ENCODE data around the gene HINT2.

Gene HINT2

DNA sequence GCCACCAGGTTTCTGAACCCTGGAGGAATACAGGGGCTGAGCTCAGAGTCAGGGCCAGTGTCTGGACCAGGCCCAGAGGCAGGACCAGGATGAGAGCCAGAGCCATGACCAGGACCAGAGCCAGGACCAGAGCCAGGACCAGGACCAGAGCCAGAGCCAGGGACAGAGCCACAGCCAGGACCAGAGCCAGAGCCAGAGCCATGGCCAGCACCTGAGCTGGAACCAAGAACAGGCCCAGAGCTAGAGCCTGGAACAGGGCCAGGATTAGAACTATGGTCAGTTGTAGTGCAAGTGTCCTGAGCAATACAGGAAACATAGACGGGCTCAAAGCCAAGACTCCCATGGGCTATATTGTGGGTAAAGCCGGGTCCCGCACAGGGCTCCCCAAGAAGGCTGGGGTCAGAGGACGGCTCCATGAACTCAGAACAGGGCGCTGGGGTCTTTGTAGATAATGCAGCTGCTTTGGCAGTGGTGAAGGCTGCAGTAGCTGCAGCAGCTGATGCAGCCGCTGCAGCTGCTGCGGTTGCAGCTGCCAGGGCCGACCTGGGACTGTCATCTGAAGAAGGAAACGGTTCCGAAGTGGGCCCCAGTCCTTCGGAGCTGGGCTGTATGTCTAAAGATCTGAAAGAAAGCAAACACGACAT, 3.3 kb downstream of the HINT2 start:
- no peak for DNase-seq

DNA sequence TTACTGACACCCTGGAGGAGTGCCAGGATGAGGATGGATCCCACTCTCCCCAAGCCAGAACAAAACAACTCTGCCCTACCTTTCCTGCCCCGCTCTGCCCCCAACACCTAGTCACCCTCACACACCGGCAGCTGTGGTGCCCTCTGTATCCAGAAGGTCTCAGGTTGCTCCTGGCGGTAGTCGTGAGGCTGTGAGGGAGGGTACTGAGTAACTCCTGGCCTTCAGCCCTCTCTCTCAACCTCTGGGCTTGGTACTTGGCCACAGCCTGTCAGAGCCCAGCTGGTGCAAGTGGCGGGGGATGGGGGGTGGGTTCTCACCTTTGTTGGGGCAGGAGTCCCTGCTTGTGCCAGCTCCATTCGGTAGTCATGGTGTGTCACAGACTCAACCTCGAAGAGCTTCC, 4.7 kb downstream of the HINT2 start:
- DNase-seq = no peak

DNA sequence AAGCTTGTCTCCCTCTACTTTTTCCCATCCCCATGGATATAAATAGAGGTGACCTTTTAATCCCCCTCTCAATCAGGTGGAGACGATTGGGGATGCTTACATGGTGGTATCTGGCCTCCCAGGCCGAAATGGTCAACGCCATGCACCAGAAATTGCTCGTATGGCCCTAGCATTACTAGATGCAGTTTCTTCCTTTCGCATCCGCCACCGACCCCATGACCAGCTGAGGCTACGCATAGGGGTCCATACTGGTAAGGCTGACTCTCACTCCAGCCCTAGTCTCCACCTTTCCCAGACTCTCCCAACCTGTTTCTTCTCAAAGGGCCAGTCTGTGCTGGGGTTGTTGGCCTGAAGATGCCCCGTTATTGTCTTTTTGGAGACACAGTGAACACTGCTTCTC, 6.4 kb downstream of the HINT2 start:
- DNase-seq = no peak

DNA sequence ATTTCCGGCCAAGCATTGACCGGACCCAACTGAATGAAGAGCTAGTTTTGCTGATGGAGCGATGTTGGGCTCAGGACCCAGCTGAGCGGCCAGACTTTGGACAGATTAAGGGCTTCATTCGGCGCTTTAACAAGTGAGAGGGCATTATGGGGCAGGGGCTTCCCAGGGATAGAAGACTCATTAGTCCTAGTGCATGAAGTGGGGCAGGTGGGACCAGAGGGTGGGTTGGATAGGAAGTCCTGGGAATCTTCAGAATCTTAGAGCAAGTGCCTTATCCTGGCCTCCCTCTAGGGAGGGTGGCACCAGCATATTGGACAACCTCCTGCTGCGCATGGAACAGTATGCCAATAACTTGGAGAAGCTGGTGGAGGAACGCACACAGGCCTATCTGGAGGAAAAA, 8.7 kb downstream of the HINT2 start:
- no peak for DNase-seq

DNA sequence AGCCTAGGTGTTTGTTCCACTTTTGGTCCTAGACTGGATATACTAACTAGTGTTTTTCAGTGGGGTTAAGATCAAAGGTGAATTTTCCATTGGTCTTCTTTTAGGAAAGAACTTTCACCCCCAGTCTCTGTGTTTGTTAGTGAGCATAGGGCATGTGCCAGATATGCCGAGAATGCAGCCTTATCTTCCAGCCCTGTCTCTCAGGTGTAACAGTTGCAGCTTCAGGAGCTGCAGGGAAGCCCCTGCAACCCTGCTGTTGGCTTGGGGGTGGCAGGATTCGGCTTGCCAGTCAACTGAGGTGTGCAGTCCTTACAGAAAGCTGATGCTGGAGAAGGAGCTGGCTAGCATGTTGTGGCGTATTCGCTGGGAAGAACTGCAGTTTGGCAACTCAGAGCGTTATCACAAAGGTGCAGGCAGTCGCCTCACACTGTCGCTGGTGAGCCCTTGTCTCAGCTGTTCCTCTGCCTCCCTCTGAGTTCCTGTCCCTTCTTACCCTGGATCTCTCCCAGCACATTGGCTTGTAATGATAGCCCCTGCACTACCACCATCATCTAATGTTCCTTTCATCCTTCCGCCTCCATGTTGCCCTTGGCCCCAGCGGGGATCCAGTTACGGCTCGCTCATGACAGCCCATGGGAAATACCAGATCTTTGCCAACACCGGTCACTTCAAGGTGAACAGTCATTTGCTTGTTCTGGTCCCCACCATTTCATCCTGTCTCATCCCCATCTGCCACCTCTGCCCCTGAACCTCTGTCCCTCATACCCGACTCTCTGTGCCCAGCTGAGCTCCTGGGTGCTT, 13.3 kb downstream of the HINT2 start:
- DNase-seq = no peak

DNA sequence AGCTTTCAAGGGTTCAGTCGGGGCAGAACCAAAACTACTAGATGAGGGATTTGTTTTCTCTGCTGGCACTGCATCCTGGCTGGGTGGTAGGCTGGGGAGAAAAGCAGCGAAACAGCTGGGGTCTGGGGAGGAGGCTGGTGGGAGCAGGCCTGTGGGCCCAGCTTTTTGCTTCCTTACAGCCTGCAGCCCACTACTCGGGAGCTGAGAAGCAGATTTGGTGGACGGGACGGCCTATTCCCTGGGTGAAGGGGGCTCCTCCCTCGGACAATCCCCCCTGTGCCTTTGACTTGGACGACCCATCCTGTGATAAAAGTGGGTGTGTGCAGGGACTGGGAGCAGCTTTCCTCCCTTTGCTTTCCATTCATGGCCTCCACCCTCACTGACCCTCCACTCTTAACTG, 14.3 kb downstream of the HINT2 start:
- DNase-seq = no peak

DNA sequence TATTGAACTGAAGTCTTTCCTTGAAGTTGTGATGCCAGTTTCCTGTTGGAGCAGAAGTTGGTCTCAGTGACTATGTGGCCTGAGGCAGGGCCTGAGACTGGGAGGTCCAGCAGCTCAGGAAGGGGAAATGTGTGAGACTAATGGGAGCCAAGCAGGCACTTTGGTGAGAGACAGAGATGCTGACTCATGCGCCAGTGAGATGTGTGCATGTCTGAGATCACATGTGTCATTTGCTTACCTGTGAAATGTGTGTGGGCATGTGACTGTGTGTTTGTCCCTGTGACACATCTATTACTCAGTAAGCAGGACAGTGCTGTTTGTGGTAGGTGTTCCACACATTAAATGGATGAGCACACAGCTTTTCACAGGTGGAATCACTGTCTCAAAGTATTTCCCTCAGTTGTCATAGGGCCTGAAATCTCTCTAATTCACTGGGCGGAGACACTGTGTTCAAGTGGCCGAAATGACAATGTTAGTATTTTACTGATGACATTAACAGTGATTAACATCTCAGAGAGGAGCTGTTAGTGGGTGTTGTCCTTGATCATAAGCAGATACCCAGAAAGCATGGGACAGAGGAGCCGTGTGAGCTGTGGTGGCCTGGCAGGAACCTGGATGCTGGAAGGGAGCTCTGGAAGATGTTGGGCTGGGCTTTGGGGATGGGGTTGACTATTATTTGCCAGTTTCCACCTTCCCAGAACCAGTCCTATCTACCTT, 16.0 kb downstream of the HINT2 start:
- DNase-seq = peak; percentile 61

DNA sequence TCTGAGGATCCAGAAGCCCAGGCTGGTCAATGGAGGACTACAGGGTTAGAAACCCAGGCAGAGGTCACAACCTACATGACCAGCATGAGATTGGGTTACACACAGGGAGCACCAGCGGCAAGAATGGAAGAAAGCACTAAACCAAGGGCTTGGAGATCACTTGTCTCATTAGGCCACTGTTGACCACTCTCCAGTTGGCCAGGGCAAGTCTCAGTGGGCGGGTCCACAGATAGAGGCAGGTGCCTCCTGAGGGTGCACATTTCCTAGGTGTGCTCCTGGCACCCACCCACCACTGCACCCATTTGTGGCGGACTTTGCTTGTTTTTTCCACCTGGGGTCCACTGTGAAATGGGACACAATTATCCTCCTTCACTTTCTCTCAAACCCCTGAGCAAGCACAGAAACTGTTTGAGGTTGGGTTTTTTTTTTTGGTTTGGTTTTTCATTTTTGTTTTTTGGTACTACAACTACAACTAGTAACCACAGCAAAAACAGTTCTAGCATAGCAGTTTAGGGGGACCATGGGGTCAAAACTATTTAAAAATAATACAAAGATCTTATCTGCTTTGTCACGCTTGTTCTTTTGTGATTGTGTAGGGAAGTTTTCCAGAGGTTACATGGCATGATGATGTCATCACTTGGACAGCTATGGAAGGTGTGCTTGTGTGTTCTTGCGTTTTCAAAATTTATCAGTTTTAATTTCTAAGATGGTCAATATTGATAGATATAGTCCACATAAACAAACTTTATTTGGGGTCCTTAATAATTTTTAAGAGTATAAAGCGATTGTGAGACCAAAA, 17.3 kb downstream of the HINT2 start:
- DNase-seq = no peak

DNA sequence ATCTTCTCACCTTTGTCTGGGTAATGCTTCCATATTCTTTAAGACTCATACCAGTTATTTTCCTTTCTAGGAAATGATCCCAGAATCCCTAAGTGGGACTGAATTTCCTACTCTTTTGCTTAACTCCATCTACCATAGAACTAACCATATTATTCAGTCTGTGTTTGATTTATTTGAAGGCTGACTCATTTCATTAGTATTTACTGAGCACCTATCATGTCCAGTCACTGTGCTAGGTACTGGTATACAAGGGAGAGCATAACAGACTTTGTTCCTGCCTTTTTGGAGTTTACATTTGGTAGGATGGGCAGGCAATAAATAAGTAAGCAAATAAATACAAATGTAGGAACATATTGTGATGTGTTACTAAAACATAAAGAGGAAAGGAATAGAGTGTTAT, 19.1 kb downstream of the HINT2 start:
- no peak for DNase-seq

DNA sequence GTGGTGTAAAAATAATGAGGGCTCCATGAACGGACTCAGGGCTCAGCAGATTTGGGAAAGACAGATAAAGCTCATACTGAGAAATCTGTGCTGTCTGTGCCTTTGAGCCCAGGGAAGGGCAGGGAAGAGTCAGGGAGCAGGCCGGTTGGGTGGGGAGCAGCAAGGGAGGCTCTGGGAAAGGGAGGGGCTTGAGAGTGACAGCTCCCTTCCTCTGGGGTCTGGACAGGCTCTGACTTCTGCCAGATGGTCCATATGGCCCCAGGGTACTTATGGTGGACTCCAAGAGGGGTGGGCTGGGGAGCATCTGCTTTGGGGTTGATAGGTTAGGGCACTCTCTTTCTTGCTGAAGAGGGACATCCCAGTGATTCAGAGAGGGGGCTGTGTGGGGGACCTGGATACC, 21.4 kb downstream of the HINT2 start:
- no peak for DNase-seq

DNA sequence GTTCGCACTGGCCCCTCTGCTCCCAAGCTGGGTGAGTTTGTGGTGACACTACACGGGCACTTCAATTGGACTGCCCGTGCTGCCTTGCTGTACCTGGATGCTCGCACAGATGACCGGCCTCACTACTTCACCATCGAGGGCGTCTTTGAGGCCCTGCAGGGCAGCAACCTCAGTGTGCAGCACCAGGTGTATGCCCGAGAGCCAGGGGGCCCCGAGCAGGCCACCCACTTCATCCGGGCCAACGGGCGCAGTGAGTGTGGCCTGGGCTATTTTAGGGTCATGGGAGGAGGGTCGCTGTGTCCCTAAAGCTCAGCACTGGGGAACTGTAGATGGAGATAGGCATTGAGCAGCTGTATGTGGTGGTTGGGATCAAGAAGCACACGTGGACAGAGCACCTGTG, 22.0 kb downstream of the HINT2 start:
- no peak for DNase-seq

DNA sequence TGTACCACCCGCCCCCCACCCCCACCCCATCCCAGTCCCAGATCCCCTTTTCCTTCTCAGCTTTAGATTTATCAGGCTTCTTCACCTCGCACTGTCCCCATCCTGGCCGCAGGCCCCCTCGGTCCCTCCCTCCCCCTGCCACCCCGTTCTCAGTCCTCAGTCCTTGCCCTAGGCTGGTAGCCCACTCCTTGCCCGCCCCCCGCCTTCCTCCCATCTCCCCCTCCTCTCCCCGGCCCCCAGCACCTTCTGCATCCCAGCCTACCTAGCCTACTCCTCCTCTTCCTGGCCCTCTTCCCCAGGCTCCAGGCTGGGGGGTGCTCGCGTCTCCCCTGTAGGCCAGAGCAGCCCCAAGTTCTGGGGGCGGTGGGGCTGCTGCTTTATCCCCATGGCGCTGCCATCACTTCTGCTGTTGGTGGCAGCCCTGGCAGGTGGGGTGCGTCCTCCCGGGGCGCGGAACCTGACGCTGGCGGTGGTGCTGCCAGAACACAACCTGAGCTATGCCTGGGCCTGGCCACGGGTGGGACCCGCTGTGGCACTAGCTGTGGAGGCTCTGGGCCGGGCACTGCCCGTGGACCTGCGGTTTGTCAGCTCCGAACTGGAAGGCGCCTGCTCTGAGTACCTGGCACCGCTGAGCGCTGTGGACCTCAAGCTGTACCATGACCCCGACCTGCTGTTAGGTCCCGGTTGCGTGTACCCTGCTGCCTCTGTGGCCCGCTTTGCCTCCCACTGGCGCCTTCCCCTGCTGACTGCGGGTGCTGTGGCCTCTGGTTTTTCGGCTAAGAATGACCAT, 22.6 kb downstream of the HINT2 start:
- DNase-seq = no peak

DNA sequence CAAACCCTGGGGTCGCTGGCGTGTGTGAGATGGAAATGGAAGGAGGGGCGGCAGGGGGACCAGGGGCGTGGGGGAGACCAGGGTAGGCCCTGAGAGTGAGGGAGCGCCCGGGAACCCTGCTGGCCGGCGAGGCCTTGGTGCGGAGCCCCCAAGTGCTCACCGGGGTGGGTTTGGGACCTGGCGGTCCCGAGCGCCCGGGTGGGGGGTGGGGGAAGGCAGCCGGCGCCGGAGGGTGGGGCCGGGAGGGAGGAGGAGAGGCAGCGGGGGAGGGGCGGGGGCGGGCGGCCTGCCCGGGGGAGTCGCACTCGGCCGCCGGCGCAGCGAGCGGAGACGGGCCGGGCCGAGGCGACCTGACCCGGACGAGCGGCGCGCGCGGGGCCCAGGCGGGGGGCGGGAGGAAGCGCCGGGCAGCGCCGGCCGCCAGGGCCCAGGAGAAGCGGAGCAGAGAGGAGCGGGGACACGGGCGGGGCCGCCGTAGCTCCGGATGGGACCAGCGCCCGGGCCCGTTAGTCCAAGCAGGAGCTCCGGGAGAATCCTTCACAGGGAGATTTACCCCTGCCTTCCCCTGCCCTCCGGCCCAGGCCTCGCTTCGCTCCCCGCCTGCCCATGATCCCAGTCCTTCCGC, 23.4 kb downstream of the HINT2 start, which contains the start of gene NPR2:
Gene NPR2, plus strand, starts transcription at position 295 of the 625 bp plus-strand sequence. CDS start 818 bp downstream, outside the sequence.
- DNase-seq = no peak

DNA sequence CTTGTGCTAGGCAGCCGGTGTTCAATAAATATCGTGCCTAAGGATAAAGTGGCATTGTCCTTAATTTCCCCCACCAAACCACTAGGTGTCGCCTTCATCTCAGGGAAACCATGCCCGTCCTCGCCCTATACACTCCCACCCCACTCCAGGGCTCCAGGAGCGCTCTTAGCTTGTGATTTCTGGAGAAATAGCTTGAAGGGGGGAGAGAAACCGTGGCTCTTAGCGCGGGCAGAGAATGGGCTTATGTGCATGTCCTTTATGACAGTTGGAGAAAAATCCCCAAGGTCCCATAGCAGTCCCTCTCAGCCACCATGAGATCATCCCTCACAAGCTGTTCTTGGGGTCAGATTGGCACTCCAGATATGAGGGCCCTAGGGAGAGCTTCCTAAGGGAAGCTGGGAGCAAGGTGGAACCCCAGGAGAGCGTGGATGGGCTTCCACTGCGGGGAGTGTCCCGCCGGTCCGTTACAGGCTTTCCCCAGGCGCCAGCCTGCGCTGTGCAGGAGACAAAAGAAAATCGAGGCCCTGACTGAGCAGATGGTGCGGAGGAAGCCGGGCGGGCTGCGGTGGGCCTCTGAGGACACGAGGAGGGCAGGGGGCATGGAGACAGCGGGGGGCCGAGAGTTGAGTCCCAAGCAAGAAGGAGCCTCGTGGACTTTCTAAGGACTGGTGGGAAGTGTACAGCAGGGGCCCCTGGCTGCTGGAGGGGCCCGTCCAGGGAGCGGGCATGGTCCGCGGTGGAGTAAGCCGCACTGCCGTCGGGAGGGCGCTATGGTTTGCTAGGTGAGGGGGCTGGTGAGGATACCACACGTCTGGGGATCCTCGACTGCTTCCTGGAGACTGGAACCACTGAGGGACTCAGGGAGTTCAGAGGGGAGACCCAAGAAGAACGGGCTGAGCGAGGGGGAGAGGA, 24.2 kb downstream of the HINT2 start:
- DNase-seq = peak; percentile 76

DNA sequence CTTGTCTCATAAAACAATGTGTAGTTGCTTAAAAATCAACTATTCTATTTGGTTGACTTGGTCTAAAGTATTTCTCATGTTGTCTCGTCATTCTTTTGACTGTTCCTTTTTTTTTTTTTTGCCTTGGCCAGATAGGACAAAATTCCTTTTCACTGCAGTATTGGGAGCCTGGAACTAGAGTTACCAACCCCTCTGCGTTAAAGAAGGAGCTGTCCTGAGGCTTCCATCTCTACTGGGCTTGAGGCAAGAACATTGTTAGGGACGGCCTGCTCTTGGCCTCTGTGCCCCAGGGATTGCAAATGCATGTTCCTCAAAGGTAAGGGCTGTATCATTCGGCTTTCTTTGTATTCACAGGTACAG, 24.8 kb downstream of the HINT2 start:
- no peak for DNase-seq

DNA sequence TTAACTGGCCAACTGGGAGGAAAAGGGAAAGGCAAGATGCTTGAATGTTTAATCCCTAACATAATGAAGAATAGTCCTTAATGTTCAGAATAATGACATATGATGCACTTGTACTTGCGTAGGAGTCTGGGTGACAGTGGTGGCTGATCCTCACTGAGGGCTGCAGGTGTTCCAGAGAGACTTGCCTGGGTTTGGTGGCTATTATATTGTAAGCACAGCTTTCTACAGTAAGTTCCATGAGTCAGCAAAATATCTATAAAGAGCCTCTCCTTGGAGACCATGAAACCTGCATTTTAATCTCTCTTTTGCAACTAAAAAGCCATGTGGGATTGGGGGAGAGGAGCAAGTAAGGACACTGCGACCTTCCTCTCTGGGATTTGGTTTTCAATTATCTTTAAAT, 25.3 kb downstream of the HINT2 start:
- no peak for DNase-seq

DNA sequence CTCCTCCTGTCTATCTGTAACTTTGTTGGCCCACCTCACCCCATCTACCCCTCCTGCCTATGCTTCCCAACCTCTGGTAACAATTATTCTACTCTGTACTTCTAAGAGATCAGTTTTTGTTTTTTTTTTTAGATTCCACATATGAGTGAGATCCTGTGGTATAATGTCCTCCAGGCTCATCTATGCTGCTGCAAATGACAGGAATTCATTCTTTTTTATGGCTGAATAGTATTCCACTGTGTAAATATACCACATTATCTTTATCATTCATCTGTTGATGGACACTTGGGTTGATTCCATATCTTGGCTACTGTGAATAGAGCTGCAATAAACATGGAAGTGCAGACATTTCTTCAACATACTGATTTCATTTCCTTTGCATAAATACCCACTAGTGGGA, 31.4 kb downstream of the HINT2 start:
- no peak for DNase-seq

DNA sequence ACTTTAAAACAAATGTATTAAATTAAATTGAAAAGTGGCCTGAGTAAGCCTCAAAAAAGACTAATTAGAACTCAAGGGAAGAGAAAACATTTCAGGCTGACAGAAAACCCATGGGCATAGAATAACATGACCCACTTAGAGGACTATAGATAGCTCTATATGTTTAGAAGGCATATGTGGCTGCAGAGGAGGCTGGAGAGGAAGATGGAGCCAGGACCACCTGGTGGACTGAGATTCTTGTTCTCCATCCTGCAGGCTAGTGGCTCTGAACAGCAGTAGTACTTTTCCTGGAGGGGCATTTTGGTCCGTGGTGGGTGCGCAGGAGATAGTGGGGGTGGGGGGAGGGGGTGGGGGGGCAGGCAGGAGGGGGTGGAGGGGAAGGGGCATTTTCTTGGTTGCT, 33.8 kb downstream of the HINT2 start:
- no peak for DNase-seq

DNA sequence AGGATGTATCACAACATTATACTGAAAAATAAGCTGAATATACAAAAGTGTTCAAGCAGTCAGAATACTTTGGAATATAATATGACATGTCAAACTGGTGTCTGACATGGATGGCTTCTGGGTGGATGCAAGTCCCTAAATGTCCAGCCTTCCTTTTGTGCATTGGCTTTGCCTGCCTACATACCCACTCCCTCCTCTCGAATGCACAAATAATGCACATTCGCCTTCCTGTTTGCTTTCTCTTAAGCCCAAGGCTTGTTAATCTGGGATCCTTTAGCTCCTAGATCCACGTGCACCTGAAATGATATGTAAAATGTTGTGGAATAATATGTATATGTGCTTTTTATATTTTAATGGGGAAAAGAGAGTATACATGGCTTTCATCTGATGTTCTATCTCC, 36.3 kb downstream of the HINT2 start:
- no peak for DNase-seq

DNA sequence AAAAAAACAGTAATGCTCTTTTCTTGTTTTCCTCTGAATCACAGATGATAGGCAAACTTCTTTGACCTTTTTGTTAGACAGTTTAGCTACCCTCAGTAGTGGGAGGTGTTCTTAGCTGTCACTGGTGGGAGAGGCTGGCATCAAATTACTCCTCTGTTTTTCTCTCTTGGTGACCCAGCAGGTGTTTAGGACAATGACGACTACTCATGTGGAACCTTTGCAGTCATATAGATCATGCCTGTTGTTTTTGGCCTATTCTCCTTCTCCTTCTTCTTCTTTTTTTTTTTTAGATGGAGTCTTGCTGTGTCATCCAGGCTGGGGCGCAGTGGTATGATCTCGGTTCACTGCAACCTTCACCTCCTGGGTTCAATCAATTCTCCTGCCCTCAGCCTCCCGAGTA, 38.8 kb downstream of the HINT2 start:
- no peak for DNase-seq
